Breast epithelium (tissue), 4 donors: Measurements from ENCODE around the gene MEF2D. TPM values are rescaled to one million over a fixed set of nuclear protein-coding genes. Genes with fewer than 3 reads are reported as not detected.

Experiments used
- DNase-seq, 2 donors: peaks; one replicate each; pipeline ENCODE4 v3.0.0-alpha.2; 2019; ENCODE audit warnings: low spot score in 2 of 2
- H3K27ac ChIP-seq, 2 donors: fragments of 200-600 bp; sonication (generic) in 1 of 2; one replicate each; pipeline ENCODE4 v1.5.1; 2016 to 2019; ENCODE audit warnings: mild to moderate bottlenecking in 1 of 2
- H3K27me3 ChIP-seq, 2 donors: fragments of 200-600 bp; sonication (generic) in 1 of 2; one replicate each; pipeline versions ENCODE4 v1.5.1 to v1.6.0; 2017 to 2019; ENCODE audit warnings: control low read depth in 1 of 2, mild to moderate bottlenecking in 1 of 2
- H3K36me3 ChIP-seq: fragments of 200-600 bp; one replicate; pipeline ENCODE4 v1.5.1; 2019
- H3K4me1 ChIP-seq, 2 donors: fragments of 200-600 bp; sonication (generic); one replicate each; pipeline ENCODE4 v1.5.1; 2016 to 2019; ENCODE audit warnings: control low read depth in 1 of 2
- H3K4me3 ChIP-seq, 3 donors: fragments of 200-600 bp; sonication (generic); 1 replicate in 2 of 3; 2 replicates in 1 of 3; pipeline ENCODE4 v1.5.1; 2016 to 2019; ENCODE audit warnings: mild to moderate bottlenecking in 3 of 3, moderate library complexity in 2 of 3
- H3K9me3 ChIP-seq, 2 donors: fragments of 200-600 bp; sonication (generic) in 1 of 2; one replicate each; pipeline ENCODE4 v1.5.1; 2016 to 2019; ENCODE audit warnings: control low read depth in 1 of 2
- POLR2A ChIP-seq: fragments of 450-650 bp; IDR thresholded peaks from one replicate; pipeline ENCODE4 v1.6.1; 2016; ENCODE audit warnings: antibody characterized with exemption, mild to moderate bottlenecking, moderate library complexity
- POLR2AphosphoS5 ChIP-seq, 3 donors: sonication (generic); formaldehyde crosslinking; IDR thresholded peaks; one replicate each; pipeline ENCODE4 v1.6.1; 2017; ENCODE audit warnings: antibody characterized with exemption in 3 of 3
- intact Hi-C: fragments of 100-400 bp; cut with DNase I; formaldehyde crosslinking; loops from one replicate; pipeline ENCODE4 v1.15.1; 2023; ENCODE audit warnings: low total_unique reads
- total RNA-seq, 3 donors: library from RNA; depleted of rRNA; stranded (reverse); fragments of >200 nt; gene quantifications; one replicate each; pipeline ENCODE4 v1.1.0, GENCODE V29; 2016
- TF ChIP-seq, protein P1 (sequence below), 3 donors: fragments of 450-650 bp; IDR thresholded peaks; one replicate each; pipeline ENCODE4 v1.5.1; 2016 to 2017; ENCODE audit warnings: antibody characterized with exemption in 3 of 3, mild to moderate bottlenecking in 3 of 3, moderate library complexity in 3 of 3

The MEF2D gene
- total RNA-seq, 3 donors from 2014 or later, result 25.8 to 34.9 (median 32.1) TPM

DNA sequence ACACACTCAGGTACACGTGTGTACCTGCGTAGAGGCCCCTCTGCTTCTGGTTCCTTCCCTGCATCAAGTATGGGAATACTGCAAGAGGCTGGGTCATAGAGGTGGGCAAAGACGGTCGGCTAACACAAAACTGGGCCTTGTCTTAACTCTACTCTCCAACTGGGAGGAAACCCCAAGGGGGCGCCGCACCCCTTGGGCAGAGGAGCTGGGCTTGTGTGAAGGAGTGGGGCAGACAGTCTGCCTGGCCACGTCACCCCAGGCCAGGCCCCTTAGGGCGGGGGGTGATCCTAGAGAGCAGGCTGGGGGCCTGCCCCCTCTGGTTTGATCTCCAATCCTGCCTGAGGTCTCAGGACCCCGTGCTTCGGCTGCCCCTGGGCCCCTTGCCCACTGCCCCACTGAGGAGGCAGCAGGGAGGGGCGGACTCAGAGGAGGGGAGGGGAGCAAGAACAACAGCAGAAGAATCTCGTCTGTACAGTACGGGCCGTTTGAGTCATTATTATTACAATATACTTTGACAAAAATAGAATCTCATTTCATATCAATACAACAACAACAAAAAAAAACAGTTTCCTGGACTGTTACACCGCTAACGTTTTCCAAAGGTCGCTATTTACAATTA is 34.7 kb downstream of the MEF2D start:
- Histone ChIP-seq H3K9me3 (no peaks in the 10 kb centered on the region), H3K4me1 (peaks cover 17 to 19% of the 10 kb centered on the region in 2 donors), H3K27ac (peak overlapping the region; percentile 84 to 85), H3K36me3 (peaks cover 16% of the 10 kb centered on the region), H3K4me3 (no peak overlapping the region), H3K27me3 (no peaks in the 10 kb centered on the region)
- intact Hi-C loops, result no loop called here
- DNase-seq, result peak in 1 of 2 donors; percentile 42
- TF ChIP-seq, protein P1, sequence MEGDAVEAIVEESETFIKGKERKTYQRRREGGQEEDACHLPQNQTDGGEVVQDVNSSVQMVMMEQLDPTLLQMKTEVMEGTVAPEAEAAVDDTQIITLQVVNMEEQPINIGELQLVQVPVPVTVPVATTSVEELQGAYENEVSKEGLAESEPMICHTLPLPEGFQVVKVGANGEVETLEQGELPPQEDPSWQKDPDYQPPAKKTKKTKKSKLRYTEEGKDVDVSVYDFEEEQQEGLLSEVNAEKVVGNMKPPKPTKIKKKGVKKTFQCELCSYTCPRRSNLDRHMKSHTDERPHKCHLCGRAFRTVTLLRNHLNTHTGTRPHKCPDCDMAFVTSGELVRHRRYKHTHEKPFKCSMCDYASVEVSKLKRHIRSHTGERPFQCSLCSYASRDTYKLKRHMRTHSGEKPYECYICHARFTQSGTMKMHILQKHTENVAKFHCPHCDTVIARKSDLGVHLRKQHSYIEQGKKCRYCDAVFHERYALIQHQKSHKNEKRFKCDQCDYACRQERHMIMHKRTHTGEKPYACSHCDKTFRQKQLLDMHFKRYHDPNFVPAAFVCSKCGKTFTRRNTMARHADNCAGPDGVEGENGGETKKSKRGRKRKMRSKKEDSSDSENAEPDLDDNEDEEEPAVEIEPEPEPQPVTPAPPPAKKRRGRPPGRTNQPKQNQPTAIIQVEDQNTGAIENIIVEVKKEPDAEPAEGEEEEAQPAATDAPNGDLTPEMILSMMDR (IDR thresholded peaks at IDR 0.05), result no peak
- TF ChIP-seq POLR2A (no peak), POLR2AphosphoS5 (IDR thresholded peaks at IDR 0.05) (no peak)

DNA sequence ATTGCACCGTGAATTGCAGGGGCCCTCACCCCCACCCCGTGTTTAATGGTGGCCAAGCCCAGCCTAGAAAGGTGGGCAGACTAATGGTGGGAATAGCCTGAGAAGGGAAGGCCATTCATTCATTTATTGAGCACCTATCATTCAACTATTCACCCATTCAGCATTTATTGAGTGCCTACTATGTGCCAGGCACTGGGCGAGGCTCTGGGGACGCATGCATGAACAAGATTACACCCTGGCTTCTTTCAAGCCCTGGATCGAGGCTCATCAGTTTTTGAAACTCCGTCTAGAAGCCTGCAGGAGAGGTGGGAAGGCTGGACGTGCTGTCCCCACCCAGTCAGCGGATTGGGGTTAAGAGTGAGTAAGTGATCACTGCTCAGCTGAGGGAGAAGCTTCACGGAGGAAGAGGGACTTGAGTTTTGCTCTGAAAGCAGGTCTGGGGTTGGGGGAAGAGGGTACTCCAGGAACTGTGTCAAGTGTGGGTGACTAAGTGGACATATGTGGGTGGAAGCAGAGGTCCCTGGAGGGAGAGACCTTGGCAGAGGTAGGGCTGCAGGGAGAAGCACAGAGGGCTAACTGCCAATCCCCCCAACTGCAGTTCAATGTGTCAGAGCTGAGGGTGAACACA is 35.6 kb downstream of the MEF2D start:
- Histone ChIP-seq H3K9me3 (no peaks in the 10 kb centered on the region), H3K36me3 (peaks cover 16% of the 10 kb centered on the region), H3K27ac (peak overlapping the region; percentile 84 to 85), H3K4me1 (peaks cover 17 to 19% of the 10 kb centered on the region in 2 donors), H3K4me3 (no peak overlapping the region), H3K27me3 (no peaks in the 10 kb centered on the region)
- intact Hi-C loops, result loop anchor here (5.0 kb wide), 1 partner anchor 32 kb away; no protein-coding TSS in a partner anchor
- TF ChIP-seq, protein P1 (IDR thresholded peaks at IDR 0.05), result no peak
- no peak for TF ChIP-seq POLR2A
- no peak for TF ChIP-seq POLR2AphosphoS5 (IDR thresholded peaks at IDR 0.05)
- peak in 1 of 2 donors; percentile 49 for DNase-seq

DNA sequence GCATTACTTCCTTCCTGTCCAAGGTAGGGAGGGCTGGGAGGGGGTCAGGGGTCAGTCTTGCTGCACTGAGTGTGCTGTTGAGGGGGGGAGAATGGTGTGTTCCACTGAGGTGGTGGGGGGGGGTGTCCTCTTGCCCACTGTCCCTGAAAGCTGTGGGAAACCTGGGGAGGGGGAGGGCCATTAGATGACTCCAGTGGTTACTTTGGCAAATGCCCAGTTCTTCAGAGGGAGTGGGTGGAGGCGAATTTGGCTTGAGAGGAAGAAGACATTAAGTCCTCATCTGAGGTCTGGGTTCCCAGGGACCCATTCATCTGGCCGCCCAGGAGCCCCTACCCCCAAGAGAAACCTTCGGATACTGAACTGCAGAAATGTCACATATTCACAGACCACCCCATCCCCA is 36.2 kb downstream of the MEF2D start:
- H3K9me3 ChIP-seq, result no peaks in the 10 kb centered on the region
- intact Hi-C loops, result loop anchor here (5.0 kb wide), 1 partner anchor 33 kb away; no protein-coding TSS in a partner anchor
- peak overlapping the region; percentile 84 to 85 for H3K27ac ChIP-seq
- H3K27me3 ChIP-seq, result no peaks in the 10 kb centered on the region
- peaks cover 17 to 19% of the 10 kb centered on the region in 2 donors for H3K4me1 ChIP-seq
- H3K4me3 ChIP-seq, result no peak overlapping the region
- TF ChIP-seq POLR2A (no peak), POLR2AphosphoS5 (IDR thresholded peaks at IDR 0.05) (no peak)
- TF ChIP-seq, protein P1 (IDR thresholded peaks at IDR 0.05), result no peak
- DNase-seq, result peak in 1 of 2 donors; percentile 52
- peaks cover 16% of the 10 kb centered on the region for H3K36me3 ChIP-seq

DNA sequence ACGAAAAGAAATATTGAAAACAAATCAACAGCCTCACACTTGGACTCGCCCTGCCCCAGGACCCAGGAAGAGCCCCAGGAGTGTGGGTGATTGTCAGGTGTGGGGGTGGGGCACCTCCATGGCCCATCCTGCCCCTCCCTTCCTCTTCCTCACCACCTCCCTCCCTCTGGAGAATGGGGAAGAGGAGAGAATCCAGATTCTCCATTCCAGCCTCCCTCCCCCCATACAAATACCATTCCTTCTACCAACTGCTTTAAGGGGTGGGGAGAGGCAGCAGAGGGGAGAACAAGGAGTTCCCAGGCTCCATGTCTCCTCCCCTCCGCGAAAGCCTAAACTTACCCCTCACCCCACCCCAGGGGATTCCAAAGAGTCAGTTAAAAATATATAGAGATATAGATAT is 36.7 kb downstream of the MEF2D start:
- intact Hi-C loops, result loop anchor here (5.0 kb wide), 1 partner anchor 33 kb away; no protein-coding TSS in a partner anchor
- H3K27me3 ChIP-seq, result no peaks in the 10 kb centered on the region
- peak in 1 of 2 donors; percentile 51 for DNase-seq
- peaks cover 17 to 19% of the 10 kb centered on the region in 2 donors for H3K4me1 ChIP-seq
- H3K36me3 ChIP-seq, result peaks cover 16% of the 10 kb centered on the region
- H3K4me3 ChIP-seq, result no peak overlapping the region
- no peaks in the 10 kb centered on the region for H3K9me3 ChIP-seq
- TF ChIP-seq POLR2A (no peak), POLR2AphosphoS5 (IDR thresholded peaks at IDR 0.05) (peak in 1 of 3 donors; percentile 62)
- peak overlapping the region; percentile 84 to 85 for H3K27ac ChIP-seq

DNA sequence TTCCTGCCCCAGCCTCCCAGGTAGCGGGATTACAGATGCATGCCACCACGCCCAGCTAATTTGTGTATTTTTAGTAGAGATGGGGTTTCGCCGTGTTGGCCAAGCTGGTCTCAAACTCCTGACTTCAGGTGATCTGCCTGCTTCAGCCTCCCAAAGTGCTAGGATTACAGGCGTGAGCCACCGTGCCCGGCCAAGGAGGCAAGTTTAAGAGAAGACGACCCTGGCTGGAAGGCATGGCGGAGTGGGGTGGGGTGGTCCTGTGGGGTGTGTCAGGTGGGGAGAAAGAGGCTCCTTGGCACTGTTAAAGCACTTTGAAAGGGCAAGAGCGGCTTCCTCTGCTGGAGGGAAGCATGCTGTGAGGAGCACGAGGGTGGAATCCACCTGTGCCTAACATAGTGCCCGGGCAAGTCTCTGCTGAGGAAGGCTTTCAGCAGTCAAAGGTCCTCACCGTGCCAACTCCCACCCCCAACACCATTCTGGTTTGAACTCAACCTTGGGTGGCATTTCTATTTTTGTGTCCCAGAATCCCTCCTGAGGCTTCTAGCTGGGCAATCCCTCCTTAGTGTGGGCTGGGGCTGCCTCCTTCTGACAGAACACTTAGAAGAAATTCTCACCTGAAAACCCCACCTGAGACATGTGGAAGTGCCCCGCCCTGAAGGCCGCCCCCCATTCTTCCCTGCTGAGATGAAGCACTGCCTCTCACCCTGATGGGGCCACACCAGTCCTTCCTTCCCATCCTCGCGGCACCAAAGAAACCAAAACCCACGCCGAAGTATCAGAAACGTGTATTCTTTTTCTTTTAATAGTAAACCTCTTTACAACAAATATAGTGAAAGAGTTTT is 37.4 kb downstream of the MEF2D start:
- Histone ChIP-seq H3K9me3 (no peaks in the 10 kb centered on the region), H3K4me3 (no peak overlapping the region), H3K27ac (peak overlapping the region; percentile 84 to 85), H3K36me3 (peaks cover 9% of the 10 kb centered on the region), H3K4me1 (peaks cover 17 to 19% of the 10 kb centered on the region in 2 donors), H3K27me3 (no peaks in the 10 kb centered on the region)
- TF ChIP-seq POLR2AphosphoS5 (IDR thresholded peaks at IDR 0.05), result no peak
- no peak for TF ChIP-seq POLR2A
- TF ChIP-seq, protein P1 (IDR thresholded peaks at IDR 0.05), result no peak
- peak in 1 of 2 donors; percentile 53 for DNase-seq
- intact Hi-C loops, result loop anchor here (5.0 kb wide), 1 partner anchor 34 kb away; no protein-coding TSS in a partner anchor
